Central memory CD8-positive, alpha-beta T cell (primary cell): Measurements from ENCODE around the gene RGN.
"Not testable (repeated sequence)": the region's sequence is repeated elsewhere in the genome, so short reads cannot be mapped to it uniquely, and the experiment has no call there.

Experiments used
- ATAC-seq: fragments of 150-1000 bp; cut with Tn5 transposase; replicated peaks from 2 replicates; pipeline ENCODE4 v1.10.0; 2022; ENCODE audit warnings: mild to moderate bottlenecking, moderate FRiP score, moderate number of reproducible peaks; ENCODE audit not compliant: poor library complexity, severe bottlenecking; ENCODE audit errors: extremely low read depth
- DNase-seq, 2 donors: peaks; one replicate each; pipeline ENCODE4 v3.0.0; 2021; ENCODE audit warnings: low spot score in 2 of 2
- H3K27ac Mint-ChIP-seq: one replicate; pipeline ENCODE4 v1.8.0; 2022; ENCODE audit warnings: low read depth, mild to moderate bottlenecking, moderate library complexity, mixed read lengths
- H3K27me3 Mint-ChIP-seq: one replicate; pipeline ENCODE4 v1.8.0; 2022; ENCODE audit warnings: mixed read lengths
- H3K36me3 Mint-ChIP-seq: one replicate; pipeline ENCODE4 v1.8.0; 2022; ENCODE audit warnings: mild to moderate bottlenecking, moderate library complexity, mixed read lengths; ENCODE audit not compliant: insufficient read depth
- H3K4me1 Mint-ChIP-seq: one replicate; pipeline ENCODE4 v1.8.0; 2022; ENCODE audit warnings: mixed read lengths
- H3K4me3 Mint-ChIP-seq: one replicate; pipeline ENCODE4 v1.8.0; 2022; ENCODE audit warnings: mild to moderate bottlenecking, moderate library complexity, mixed read lengths
- H3K9me3 Mint-ChIP-seq: one replicate; pipeline ENCODE4 v1.8.0; 2022; ENCODE audit warnings: mixed read lengths

The RGN gene

GRCh38 chrX:47093248-47093647 lies 15.0 kb downstream of the RGN start:
- DNase-seq (no peak), ATAC-seq (no peak)
- Mint-ChIP-seq H3K27me3 (no peaks in the 10 kb centered on the region), H3K27ac (no peak overlapping the region), H3K4me3 (no peak overlapping the region), H3K9me3 (no peaks in the 10 kb centered on the region), H3K4me1 (peaks cover 7% of the 10 kb centered on the region), H3K36me3 (peaks cover 2% of the 10 kb centered on the region)

GRCh38 chrX:47093860-47094259 lies 15.6 kb downstream of the RGN start:
- ATAC-seq (no peak), DNase-seq (no peak)
- Mint-ChIP-seq H3K9me3 (no peaks in the 10 kb centered on the region), H3K27me3 (no peaks in the 10 kb centered on the region), H3K4me1 (peaks cover 7% of the 10 kb centered on the region), H3K27ac (no peak overlapping the region), H3K36me3 (no peaks in the 10 kb centered on the region), H3K4me3 (no peak overlapping the region)

GRCh38 chrX:47097018-47097417 lies 18.8 kb downstream of the RGN start:
- ATAC-seq (no peak), DNase-seq (no peak)
- Mint-ChIP-seq H3K27me3 (no peaks in the 10 kb centered on the region), H3K27ac (no peak overlapping the region), H3K36me3 (no peaks in the 10 kb centered on the region), H3K9me3 (no peaks in the 10 kb centered on the region), H3K4me3 (no peak overlapping the region), H3K4me1 (no peaks in the 10 kb centered on the region)

- H3K27ac Mint-ChIP-seq, result no peak overlapping the region
- H3K27me3 Mint-ChIP-seq, result no peaks in the 10 kb centered on the region
- no peaks in the 10 kb centered on the region for H3K36me3 Mint-ChIP-seq
- DNase-seq, result no peak
- no peaks in the 10 kb centered on the region for H3K9me3 Mint-ChIP-seq
- no peak overlapping the region for H3K4me3 Mint-ChIP-seq
- no peak for ATAC-seq
- H3K4me1 Mint-ChIP-seq, result no peaks in the 10 kb centered on the region
Observed at GRCh38 chrX:47098338-47099094, 20.3 kb downstream of the RGN start.

GRCh38 chrX:47101206-47101605 lies 23.0 kb downstream of the RGN start:
- DNase-seq (no peak), ATAC-seq (no peak)
- no peaks in the 10 kb centered on the region for H3K9me3 Mint-ChIP-seq
- H3K4me1 Mint-ChIP-seq, result no peaks in the 10 kb centered on the region
- no peaks in the 10 kb centered on the region for H3K36me3 Mint-ChIP-seq
- no peak overlapping the region for H3K27ac Mint-ChIP-seq
- H3K4me3 Mint-ChIP-seq, result no peak overlapping the region
- H3K27me3 Mint-ChIP-seq, result no peaks in the 10 kb centered on the region

GRCh38 chrX:47110936-47111615 lies 32.8 kb downstream of the RGN start:
- not testable (repeated sequence) for H3K4me1 Mint-ChIP-seq, H3K27me3 Mint-ChIP-seq, ATAC-seq, H3K9me3 Mint-ChIP-seq, H3K4me3 Mint-ChIP-seq, H3K36me3 Mint-ChIP-seq, DNase-seq, H3K27ac Mint-ChIP-seq

- H3K9me3 Mint-ChIP-seq, result no peaks in the 10 kb centered on the region
- H3K27ac Mint-ChIP-seq, result no peak overlapping the region
- H3K36me3 Mint-ChIP-seq, result no peaks in the 10 kb centered on the region
- H3K4me3 Mint-ChIP-seq, result no peak overlapping the region
- no peaks in the 10 kb centered on the region for H3K4me1 Mint-ChIP-seq
- ATAC-seq (no peak), DNase-seq (no peak)
- H3K27me3 Mint-ChIP-seq, result no peaks in the 10 kb centered on the region
Observed at GRCh38 chrX:47112316-47112954, 34.2 kb downstream of the RGN start.

GRCh38 chrX:47116551-47117110 lies 38.4 kb downstream of the RGN start:
- H3K9me3 Mint-ChIP-seq, H3K36me3 Mint-ChIP-seq, H3K4me3 Mint-ChIP-seq, DNase-seq, ATAC-seq, H3K4me1 Mint-ChIP-seq, H3K27ac Mint-ChIP-seq, H3K27me3 Mint-ChIP-seq: not testable (repeated sequence)

GRCh38 chrX:47124466-47124865 lies 46.2 kb downstream of the RGN start:
- H3K27ac Mint-ChIP-seq, result peak overlapping the region; percentile 25
- H3K4me3 Mint-ChIP-seq, DNase-seq, H3K9me3 Mint-ChIP-seq, ATAC-seq, H3K36me3 Mint-ChIP-seq, H3K27me3 Mint-ChIP-seq, H3K4me1 Mint-ChIP-seq: not testable (repeated sequence)

GRCh38 chrX:47129157-47129898 lies 51.1 kb downstream of the RGN start:
- peak; percentile 99 for ATAC-seq
- H3K9me3 Mint-ChIP-seq, result no peaks in the 10 kb centered on the region
- H3K27ac Mint-ChIP-seq, result peak overlapping the region; percentile 95
- peak overlapping the region; percentile 92 for H3K4me3 Mint-ChIP-seq
- H3K36me3 Mint-ChIP-seq, result peaks cover 11% of the 10 kb centered on the region
- H3K4me1 Mint-ChIP-seq, result no peaks in the 10 kb centered on the region
- peak; percentile 84 to 91 for DNase-seq
- H3K27me3 Mint-ChIP-seq, result no peaks in the 10 kb centered on the region

- Mint-ChIP-seq H3K36me3 (peaks cover 11% of the 10 kb centered on the region), H3K27ac (peak overlapping the region; percentile 95), H3K27me3 (no peaks in the 10 kb centered on the region), H3K4me1 (no peaks in the 10 kb centered on the region), H3K9me3 (no peaks in the 10 kb centered on the region), H3K4me3 (peak overlapping the region; percentile 92)
- DNase-seq, result no peak
- ATAC-seq, result no peak
Observed at GRCh38 chrX:47129899-47130358, 51.7 kb downstream of the RGN start.

GRCh38 chrX:47133493-47133892 lies 55.2 kb downstream of the RGN start:
- no peak for DNase-seq
- no peak overlapping the region for H3K27ac Mint-ChIP-seq
- no peaks in the 10 kb centered on the region for H3K9me3 Mint-ChIP-seq
- no peaks in the 10 kb centered on the region for H3K4me1 Mint-ChIP-seq
- ATAC-seq, result no peak
- no peak overlapping the region for H3K4me3 Mint-ChIP-seq
- H3K27me3 Mint-ChIP-seq, result no peaks in the 10 kb centered on the region
- H3K36me3 Mint-ChIP-seq, result peaks cover 10% of the 10 kb centered on the region
